Mucosa of stomach (tissue), 1 donor: ENCODE measurements around the gene DGKA.

Source experiments
- H3K27me3 ChIP-seq: one replicate; pipeline ENCODE4 v1.7.0; 2013; ENCODE audit warnings: mild to moderate bottlenecking, low read length; ENCODE audit not compliant: control insufficient read depth, insufficient read depth
- H3K36me3 ChIP-seq: one replicate; pipeline ENCODE4 v1.7.0; 2013; ENCODE audit warnings: low read length; ENCODE audit not compliant: control insufficient read depth, insufficient read depth
- H3K4me1 ChIP-seq: one replicate; pipeline ENCODE4 v1.7.0; 2013; ENCODE audit warnings: mild to moderate bottlenecking, low read length; ENCODE audit not compliant: control insufficient read depth, insufficient read depth
- H3K4me3 ChIP-seq: one replicate; pipeline ENCODE4 v1.7.0; 2013; ENCODE audit warnings: low read length
- H3K9ac ChIP-seq: one replicate; pipeline ENCODE4 v1.7.0; 2013; ENCODE audit warnings: mild to moderate bottlenecking, low read length, moderate library complexity
- H3K9me3 ChIP-seq: one replicate; pipeline ENCODE4 v1.7.0; 2013; ENCODE audit warnings: mild to moderate bottlenecking, low read length, moderate library complexity; ENCODE audit not compliant: control insufficient read depth
- donor health status: Pancreatic carcinoma.

DGKA gene

DNA sequence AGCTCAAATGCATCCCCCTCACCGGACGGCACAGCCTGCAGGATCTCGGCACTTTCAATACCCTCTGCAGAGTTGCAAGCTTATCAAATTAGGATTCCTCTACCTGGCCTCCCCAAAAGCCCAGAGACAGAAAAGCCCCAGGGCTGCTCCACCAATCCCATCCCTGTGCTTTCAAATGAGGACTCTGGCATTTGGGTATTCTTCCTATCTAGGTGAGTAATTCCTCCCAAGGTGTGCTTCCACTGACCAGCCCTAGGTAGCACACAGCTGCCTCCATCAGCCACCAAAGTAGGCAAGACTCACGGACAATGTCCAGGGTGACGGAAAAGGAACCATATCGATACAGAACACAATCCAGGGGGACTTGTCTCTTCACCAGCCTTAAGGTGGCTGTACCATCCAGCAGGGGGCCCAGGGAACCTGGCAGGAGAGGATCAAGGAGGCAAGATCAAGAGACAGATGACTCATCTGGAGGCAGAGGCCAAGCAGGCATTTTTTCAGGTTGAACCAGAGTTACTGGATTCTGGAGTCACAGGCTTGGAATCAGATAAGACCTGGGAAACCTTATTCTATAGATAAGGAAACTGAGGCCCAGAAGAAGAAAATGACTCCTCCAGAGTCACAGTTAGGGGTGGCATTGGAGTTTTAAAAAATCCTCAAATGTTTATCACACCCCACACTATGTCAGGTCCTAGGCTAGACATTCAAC, 25.0 kb downstream of the DGKA start:
- Histone ChIP-seq H3K4me3 (no peak overlapping the region), H3K27me3 (no peaks in the 10 kb centered on the region), H3K9ac (no peak overlapping the region), H3K4me1 (peaks cover 22% of the 10 kb centered on the region), H3K36me3 (peaks cover 4% of the 10 kb centered on the region), H3K9me3 (no peaks in the 10 kb centered on the region)

DNA sequence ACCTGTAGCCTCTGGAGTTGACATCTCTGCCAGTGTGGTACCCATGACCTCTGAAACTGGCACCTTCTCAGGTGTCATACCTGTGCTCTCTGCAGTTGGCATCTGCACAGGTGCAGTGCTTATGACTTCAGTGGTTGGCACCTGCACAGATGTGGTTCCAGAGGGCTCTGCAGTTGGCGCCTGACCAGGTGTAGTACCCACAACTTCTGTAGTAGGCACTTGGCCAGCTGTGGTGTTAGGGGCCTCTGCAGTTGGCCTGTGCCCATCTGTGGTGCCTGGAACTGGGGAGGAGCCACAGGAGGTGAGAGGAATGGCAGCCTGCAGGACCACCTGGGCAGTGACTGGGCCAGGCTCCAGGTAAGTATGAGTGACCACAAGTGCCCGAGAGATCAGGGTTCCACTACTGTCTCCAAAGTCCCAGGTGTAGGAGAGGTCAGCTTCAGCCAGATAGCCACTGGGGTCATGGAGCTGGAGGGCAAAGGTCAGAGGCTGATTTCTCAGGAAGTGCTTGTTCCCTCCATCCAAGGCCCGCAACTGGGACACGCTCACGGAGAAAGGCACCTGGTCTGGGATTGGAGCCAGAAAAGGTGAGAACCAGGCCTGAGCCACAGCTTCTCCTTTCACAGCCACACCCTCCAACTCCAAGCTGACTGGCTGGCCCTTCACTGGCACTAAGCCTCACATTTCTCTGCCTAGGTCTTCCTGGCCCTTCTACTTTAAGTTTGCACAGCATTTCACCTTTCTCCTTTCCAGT, 26.3 kb downstream of the DGKA start:
- Histone ChIP-seq H3K9me3 (no peaks in the 10 kb centered on the region), H3K4me1 (peaks cover 22% of the 10 kb centered on the region), H3K9ac (no peak overlapping the region), H3K4me3 (no peak overlapping the region), H3K27me3 (no peaks in the 10 kb centered on the region), H3K36me3 (peaks cover 4% of the 10 kb centered on the region)

- no peak overlapping the region for H3K4me3 ChIP-seq
- H3K9me3 ChIP-seq, result no peaks in the 10 kb centered on the region
- no peaks in the 10 kb centered on the region for H3K36me3 ChIP-seq
- H3K9ac ChIP-seq, result no peak overlapping the region
- H3K4me1 ChIP-seq, result peaks cover 10% of the 10 kb centered on the region
- H3K27me3 ChIP-seq, result no peaks in the 10 kb centered on the region
Observed at GRCh38 chr12:55963760-55964159, 32.8 kb downstream of the DGKA start.

GRCh38 chr12:55965240-55965639, 34.3 kb downstream of the DGKA start:
- Histone ChIP-seq H3K36me3 (no peaks in the 10 kb centered on the region), H3K4me3 (no peak overlapping the region), H3K9me3 (no peaks in the 10 kb centered on the region), H3K27me3 (no peaks in the 10 kb centered on the region), H3K4me1 (peaks cover 10% of the 10 kb centered on the region), H3K9ac (no peak overlapping the region)

- Histone ChIP-seq H3K9me3 (no peaks in the 10 kb centered on the region), H3K4me3 (peak within 1 kb of the TSS; percentile 94), H3K27me3 (no peaks in the 10 kb centered on the region), H3K36me3 (no peaks in the 10 kb centered on the region), H3K9ac (peak within 1 kb of the TSS; percentile 93), H3K4me1 (peaks cover 10% of the 10 kb centered on the region)
Observed at GRCh38 chr12:55965941-55966407, 35.0 kb downstream of the DGKA start, which contains the start of gene PMEL. TSS of gene PMEL (minus strand) at chr12:55966042. CDS start at chr12:55966011, 31 bp downstream.

DNA sequence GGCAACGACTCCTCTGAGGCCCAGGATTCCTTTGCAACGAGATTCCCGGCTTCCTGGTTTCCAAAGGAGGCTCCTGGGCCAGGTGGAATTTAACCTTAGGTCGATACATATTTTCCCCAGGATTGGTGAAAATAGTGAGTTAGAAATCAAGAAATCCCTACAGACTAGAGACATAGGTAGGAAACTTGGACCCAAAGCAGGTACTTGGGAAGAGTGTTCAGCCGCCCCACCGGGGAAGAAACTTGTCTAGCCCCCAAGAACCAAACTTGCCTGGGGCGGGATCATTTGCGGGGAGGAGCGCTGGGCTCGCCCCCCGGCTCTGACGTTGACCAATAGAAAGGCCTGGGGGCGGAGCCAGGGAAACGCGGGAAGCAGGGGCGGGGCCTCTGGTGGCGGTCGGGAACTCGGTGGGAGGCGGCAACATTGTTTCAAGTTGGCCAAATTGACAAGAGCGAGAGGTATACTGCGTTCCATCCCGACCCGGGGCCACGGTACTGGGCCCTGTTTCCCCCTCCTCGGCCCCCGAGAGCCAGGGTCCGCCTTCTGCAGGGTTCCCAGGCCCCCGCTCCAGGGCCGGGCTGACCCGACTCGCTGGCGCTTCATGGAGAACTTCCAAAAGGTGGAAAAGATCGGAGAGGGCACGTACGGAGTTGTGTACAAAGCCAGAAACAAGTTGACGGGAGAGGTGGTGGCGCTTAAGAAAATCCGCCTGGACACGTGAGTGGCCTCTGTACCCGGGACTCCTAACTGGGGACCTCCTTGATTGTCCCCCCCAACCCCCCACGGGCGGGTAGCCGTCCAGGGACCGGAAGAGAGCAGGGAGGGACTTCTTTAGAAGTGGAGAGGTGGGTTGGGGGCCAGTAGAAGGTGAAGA, 35.7 kb downstream of the DGKA start, which contains the start of gene CDK2:
Gene CDK2, plus strand, starts transcription at position 423 of the 874 bp plus-strand sequence. Its CDS starts 179 bp downstream, at position 602.
- Histone ChIP-seq H3K9ac (peak within 1 kb of the TSS; percentile 93), H3K9me3 (no peaks in the 10 kb centered on the region), H3K4me1 (peaks cover 10% of the 10 kb centered on the region), H3K36me3 (no peaks in the 10 kb centered on the region), H3K27me3 (no peaks in the 10 kb centered on the region), H3K4me3 (peak within 1 kb of the TSS; percentile 94)

DNA sequence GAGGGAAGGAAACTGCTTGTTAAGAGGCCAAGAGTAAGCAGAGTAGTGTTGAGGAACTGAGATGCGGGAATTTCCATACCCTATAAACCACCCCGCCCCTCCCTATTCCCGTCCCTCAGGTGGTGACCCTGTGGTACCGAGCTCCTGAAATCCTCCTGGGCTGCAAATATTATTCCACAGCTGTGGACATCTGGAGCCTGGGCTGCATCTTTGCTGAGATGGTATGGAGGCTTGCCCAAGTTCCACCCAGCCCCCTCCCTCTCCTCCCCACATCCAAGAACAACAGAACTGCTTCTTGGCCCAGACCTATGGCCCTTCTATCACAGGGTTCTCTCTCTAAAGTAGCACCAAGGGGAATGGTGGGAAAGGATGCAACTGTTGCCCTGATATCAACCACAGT, 38.4 kb downstream of the DGKA start:
- Histone ChIP-seq H3K9ac (no peak overlapping the region), H3K4me1 (peaks cover 19% of the 10 kb centered on the region), H3K27me3 (no peaks in the 10 kb centered on the region), H3K36me3 (no peaks in the 10 kb centered on the region), H3K9me3 (no peaks in the 10 kb centered on the region), H3K4me3 (no peak overlapping the region)

DNA sequence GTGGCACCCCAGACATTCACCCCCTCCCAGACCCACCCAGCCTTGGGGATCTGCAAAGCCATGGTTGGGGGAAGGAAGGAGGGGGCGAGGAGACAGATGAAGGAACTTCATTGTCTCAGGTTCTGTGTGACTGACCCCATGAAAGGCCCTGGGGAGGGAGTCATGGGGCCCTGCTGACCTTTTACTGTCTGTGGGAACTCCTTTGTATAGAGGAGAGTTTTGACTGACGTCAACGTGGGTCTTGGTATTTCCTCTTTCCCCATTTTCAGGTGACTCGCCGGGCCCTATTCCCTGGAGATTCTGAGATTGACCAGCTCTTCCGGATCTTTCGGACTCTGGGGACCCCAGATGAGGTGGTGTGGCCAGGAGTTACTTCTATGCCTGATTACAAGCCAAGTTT, 39.8 kb downstream of the DGKA start:
- H3K9me3 ChIP-seq, result no peaks in the 10 kb centered on the region
- H3K4me1 ChIP-seq, result peaks cover 19% of the 10 kb centered on the region

GRCh38 chr12:55972042-55972441, 41.1 kb downstream of the DGKA start:
- Histone ChIP-seq H3K4me1 (peaks cover 21% of the 10 kb centered on the region), H3K9me3 (no peaks in the 10 kb centered on the region), H3K4me3 (no peak overlapping the region), H3K9ac (no peak overlapping the region), H3K36me3 (no peaks in the 10 kb centered on the region), H3K27me3 (no peaks in the 10 kb centered on the region)

More for the DNA sequence above, 39.8 kb downstream of the DGKA start:
- Histone ChIP-seq H3K36me3 (no peaks in the 10 kb centered on the region), H3K27me3 (no peaks in the 10 kb centered on the region), H3K9ac (no peak overlapping the region), H3K4me3 (no peak overlapping the region)

DNA sequence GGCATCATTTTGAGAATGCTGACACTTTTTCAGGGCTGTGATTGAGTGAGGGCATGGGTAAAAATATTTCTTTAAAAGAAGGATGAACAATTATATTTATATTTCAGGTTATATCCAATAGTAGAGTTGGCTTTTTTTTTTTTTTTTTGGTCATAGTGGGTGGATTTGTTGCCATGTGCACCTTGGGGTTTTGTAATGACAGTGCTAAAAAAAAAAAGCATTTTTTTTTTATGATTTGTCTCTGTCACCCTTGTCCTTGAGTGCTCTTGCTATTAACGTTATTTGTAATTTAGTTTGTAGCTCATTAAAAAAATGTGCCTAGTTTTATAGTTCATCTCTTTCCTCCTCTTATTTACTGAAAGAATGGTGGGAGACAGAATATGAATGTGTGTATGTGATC, 41.5 kb downstream of the DGKA start:
- peak overlapping the region; percentile 71 for H3K4me3 ChIP-seq
- H3K9me3 ChIP-seq, result no peaks in the 10 kb centered on the region
- H3K27me3 ChIP-seq, result no peaks in the 10 kb centered on the region
- peak overlapping the region; percentile 87 for H3K9ac ChIP-seq
- H3K36me3 ChIP-seq, result no peaks in the 10 kb centered on the region
- H3K4me1 ChIP-seq, result peaks cover 17% of the 10 kb centered on the region

DNA sequence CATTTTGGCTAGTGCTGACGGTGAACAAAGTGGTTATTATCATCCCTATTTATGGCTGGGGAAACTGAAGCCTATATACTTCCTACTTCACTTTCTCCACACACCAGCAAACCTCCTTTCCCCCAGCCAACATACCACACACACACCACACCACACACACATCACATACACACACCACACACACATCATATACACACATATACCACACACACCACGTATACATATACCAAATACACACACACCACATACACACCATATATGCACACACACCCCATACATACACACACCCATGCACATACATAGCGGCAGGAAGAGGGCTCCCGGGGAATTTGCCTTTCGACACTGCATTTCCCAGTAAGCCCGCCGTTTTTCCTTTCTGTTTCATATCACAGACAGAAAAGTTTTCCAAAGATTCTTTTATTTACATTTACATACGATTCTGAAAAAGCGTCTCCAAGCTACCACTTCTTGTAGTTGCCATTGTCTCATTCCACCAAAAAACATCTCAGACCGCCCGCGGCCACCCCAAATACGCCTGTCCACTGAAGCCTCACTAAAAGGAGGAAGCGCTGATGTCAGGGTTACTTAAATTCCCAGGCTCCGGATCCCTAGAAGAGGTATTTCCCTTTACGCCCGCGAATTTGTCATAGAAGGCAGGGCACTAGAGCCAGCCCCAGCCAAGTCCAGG, 42.1 kb downstream of the DGKA start:
- H3K4me3 ChIP-seq, result peak overlapping the region; percentile 71
- no peaks in the 10 kb centered on the region for H3K9me3 ChIP-seq
- H3K36me3 ChIP-seq, result no peaks in the 10 kb centered on the region
- peaks cover 13% of the 10 kb centered on the region for H3K4me1 ChIP-seq
- H3K9ac ChIP-seq, result peak overlapping the region; percentile 87
- no peaks in the 10 kb centered on the region for H3K27me3 ChIP-seq
